GOT3 (cell line): Measurements from ENCODE around the gene COPS9.

ENCODE experiments used
- DNase-seq: peaks from one replicate; lab custom pipeline; 2025; ENCODE audit warnings: mixed read lengths; lab: John Stamatoyannopoulos, UW

The COPS9 gene

DNA sequence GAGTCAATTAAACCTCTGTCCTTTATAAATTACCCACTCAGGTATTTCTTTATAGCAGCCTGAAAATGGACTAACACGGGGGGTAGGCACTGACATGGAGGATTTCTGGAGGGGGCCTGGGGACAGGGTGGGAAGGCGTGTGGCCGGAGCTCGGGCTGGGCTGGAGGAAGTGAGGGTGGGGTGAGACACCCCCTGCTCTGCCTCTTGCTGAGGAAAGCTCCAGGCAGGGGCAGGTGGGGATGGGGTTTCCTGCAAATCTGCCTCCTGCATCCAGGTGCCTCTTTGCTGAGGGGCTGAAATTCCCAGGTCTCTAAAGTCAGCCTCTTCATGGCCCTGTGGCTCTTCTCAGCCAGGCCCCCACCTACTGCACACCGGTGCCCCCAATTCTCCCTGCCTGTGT is 30.1 kb upstream of the COPS9 start:
- DNase-seq, result no peak

DNA sequence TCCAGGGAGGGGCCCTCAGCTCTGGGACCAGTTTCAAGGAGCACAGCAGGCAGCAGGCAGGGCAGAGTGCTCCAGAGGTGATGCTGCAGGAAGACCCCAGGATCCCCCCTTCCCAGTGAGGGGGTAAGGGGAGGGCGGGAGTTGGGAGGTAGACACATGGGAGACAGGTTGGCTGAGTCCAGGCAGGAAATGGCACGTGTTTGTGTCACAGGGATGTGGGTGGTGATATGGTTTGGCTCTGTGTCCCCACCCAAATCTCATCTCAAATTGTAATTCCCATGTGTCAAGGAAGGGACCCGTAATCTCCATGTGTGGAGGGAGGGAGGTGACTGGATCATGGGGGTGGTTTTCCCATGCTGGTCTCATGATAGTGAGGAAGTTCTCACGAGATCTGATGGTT is 29.6 kb upstream of the COPS9 start:
- DNase-seq, result no peak

GRCh38 chr2:240165034-240165433 is 28.9 kb upstream of the COPS9 start:
- no peak for DNase-seq

GRCh38 chr2:240164586-240164985 is 28.5 kb upstream of the COPS9 start:
- no peak for DNase-seq

- DNase-seq, result no peak
Observed at GRCh38 chr2:240163844-240164574, 27.9 kb upstream of the COPS9 start.

DNA sequence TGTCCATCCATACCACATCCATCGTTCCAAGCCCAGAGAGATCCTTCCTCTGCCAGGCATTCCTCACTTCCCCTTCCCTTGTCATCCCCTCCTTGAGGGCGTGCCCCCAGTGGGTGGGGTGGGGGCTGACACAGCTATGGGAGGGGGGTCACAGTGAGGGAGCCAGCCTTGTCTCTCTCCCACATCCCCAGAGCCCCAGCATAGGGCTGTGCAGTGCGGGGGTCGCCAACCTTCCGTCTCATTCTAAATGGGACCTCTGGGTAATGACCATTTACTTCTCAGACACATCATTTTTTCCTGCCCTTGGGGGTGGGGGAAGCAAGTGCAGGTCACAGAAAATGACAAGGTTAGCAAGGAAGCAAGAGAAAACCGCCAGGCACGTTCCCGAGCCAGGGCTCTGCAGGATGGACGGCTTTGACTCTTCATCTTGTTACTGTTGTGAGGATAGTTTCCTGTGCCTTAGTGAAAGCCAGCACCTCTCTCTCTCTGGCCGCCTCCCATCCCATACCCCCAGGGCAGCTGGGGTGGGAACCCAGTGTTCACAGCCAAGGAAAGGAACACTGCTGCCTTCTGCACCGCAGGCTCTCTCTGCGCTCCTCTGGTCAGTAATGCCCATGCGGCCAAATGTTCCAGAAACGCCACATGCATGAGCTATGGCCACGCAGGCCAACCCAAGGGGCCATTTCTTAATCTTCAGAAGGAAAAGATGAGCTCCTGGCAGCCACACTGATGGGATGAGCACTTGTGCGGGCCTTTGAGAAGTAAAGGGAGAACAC is 27.0 kb upstream of the COPS9 start:
- DNase-seq, result no peak

DNA sequence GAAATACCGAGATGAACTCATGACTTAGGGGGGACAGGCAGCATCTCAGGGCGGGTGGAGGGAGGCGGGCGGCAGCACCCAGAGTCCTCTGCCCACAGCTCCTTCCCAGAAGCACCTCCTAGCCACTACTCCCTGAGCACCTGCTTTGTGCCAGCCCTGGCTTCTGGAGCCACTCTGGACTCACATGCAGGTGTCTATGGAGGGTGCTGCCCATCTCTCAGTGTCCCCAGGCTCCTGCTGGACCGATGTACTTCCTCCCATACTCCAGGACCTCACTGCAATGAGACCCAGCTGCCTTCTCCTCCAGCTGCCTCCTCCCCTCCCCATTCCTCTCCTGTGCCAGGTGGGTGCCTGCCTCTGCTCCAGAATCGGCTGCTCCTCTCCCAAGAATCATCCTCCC is 26.4 kb upstream of the COPS9 start:
- DNase-seq, result no peak

GRCh38 chr2:240162032-240162431 is 25.9 kb upstream of the COPS9 start:
- DNase-seq, result no peak

- DNase-seq, result no peak
Observed at GRCh38 chr2:240161087-240161750, 25.1 kb upstream of the COPS9 start.

DNA sequence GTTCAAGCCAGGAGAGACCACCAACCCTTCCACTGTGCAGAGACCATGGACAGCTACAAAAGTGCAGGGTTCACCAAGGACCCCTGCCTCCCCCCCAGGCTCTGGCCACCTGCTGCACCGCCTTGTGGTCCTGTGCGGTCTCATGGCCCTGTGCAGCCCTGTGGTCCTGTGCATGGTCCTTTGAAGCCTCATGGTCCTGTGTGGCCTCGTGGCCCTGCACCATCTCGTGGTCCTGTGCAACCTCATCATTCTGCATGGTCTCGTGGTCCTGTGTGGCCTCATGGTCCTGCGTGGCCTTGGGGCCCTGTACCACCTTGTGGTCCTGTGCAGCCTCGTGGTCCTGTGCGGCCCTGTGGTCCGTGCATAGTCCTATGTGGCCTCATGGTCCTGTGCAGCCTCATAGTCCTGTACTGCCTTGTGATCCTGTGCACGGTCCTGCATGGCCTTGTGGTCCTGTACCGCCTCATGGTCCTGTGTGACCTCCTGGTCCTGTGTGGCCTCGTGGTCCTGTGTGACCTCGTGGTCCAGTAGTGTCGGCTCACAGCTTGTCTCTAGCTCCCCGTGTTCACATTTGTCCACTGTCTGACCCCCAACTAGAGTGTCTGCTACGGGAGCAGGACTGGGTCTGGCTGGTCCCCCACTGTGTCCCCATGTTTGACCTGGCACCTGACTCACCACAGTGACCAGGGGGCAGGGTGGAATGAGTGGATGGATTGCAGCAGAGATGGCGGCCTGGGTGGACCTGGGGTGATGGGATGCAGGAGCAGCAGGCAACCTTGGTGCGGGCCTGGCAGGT is 24.4 kb upstream of the COPS9 start:
- no peak for DNase-seq

GRCh38 chr2:240159251-240159839 is 23.2 kb upstream of the COPS9 start:
- DNase-seq, result no peak

- no peak for DNase-seq
Observed at GRCh38 chr2:240157147-240157470, 21.0 kb upstream of the COPS9 start.

DNA sequence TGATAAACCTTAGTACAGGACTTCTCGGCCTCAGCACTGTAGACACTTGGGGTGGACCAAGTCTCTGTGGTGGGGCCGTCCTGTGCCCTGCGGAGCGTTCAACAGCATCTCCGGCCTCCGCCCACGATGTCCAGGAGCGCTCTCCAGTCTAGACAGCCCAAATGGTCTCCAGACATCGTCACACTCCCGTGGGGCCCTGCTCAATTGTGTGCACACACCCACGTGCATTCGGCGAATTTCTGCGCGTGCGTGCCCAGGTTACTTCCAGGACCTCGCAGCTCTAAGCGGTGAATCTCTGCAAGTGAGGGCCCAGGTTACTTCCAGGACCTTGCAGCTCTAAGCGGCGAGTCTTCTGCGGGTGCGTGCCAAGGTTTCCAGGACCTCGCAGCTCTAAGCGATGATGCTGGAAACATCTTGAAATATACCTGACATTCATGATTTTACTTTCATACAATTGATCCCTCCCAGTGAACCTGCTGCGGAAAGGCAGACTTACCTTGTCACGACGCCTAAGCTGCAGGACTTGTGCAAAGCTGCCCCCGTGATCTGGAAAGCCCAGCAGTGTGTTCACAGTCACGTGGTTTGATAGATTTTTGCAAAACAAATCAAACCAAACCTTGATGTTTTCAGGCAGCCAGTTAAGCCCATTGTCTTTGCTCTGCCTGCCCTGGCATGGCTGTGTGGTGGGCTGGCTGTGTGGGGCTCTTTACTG is 20.5 kb upstream of the COPS9 start:
- DNase-seq, result no peak

- DNase-seq, result no peak
Observed at GRCh38 chr2:240155745-240156390, 19.8 kb upstream of the COPS9 start.

DNA sequence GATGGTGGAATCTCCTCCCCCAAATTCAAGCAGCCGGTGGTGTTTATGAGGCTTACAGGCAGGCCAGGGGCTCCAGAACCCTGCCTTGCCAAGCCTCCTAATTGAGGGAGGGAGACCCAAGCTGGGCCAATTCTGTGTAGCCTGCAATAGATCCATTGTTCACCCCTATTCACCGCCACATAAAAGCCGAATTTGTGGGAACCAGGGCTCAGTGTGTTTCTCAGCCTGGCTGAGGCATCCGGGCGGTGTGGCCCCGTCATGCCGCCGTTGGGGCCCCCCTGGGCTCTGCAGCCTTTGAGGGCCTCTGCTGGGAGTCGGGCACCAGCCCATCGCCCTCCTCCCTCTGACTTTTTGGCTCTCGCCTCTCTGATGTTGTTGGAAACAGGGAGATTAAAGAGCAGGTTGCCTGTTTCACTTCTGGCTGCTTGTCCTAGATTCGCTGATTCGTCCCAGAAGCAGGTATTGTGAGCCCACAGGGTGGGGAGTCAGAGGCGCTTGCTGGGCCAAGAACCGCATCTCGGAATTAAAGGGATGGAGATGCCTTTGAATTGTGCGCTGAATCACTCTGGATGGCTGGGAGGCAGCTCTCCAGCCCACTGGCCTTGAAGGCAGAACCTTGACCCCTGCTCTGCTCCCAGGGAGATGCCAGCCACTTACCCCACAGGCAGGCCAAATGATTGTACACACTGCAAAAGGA is 19.1 kb upstream of the COPS9 start:
- DNase-seq, result no peak

DNA sequence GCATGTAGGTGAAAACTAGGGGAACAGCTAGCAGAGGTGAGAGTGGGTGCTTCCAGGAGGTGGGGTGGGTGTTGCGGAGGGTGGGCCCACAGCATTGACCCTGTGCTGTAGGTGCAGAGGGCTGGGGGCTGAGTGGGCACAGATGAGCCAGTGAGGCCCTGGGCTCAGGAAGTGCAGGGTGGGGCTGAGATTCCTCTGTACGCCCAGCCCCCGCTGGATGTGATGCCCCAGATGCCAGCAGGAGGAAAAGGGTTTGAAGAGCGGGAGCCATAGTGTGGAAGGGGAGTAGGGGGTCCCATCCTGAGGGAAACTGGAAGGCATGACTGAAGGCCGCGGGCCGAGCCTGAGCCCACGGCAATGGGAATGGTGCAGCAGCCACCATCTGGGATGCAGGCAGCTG is 18.5 kb upstream of the COPS9 start:
- DNase-seq, result no peak

GRCh38 chr2:240153418-240153817 is 17.3 kb upstream of the COPS9 start:
- DNase-seq, result no peak

DNA sequence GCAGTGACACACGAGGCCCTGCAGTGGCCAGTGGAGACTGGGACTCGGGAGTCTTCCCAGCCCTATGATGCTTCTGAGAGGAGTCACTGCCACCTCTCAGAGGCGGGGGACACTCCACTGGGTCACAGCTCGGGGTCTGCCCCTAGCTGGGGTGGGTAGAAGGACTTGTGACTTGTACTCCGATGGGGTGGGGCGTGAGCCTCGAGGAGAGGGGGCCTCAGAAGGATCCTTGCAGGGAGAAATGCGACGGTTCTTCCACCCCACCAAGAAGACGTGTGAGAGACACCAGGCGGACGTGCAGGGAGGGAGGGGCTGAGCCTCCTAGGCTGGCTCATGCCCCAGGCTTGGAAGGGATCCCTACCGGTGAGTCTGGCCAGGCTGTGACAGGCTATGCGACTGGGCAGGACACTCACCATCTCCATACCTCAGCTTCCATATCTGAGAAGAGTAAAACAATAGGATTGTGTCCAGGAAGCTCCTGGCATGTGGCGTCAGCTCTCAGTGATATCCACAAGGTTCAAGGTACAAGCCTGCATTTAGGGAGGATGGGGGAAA is 15.4 kb upstream of the COPS9 start:
- no peak for DNase-seq

DNA sequence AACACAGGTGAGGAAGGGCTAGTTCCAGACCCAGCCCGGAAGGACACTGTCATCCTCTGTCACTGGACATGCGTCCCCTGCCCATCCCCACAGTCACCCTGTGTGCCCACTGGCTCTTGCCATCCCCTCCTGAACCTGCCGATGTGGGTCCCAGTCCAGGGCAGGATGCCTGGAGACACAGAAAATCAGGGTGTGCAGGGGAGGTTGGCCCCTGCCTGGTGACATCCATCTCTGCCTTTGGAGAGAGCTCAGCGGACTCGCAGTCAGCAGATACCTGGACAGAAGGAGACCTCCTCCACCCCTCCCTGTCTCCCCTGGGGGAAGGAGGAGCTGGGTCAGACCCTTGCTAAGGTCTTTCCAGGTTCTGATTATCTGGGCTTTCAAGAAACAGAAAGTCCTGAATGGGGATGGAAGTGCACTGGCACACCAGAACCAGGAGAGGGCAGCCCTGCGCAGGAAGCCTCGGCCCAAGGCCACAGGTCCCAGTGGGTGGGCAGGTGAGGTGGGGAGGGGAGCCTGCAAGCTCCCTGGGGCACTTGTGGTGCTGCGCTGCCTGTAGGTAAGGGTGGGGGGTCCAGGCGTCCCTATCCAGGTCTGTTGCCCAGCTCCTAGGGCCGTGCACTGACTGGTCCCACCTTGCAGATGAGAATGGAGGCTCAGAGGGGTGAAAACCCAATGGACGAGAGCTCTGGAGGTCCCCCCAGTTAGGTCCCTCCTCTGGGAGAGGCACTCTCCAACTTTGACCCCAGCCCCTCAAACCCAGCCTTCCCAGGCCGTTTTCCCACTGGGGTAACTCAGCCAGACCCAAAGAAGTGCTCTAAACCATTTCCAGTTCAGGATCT is 14.1 kb upstream of the COPS9 start:
- DNase-seq, result no peak
